Measurements from ENCODE around the gene DOCK7.
"Not testable (repeated sequence)": the region's sequence is repeated elsewhere in the genome, so short reads cannot be mapped to it uniquely, and the experiment has no call there.

The DOCK7 gene, protein sequence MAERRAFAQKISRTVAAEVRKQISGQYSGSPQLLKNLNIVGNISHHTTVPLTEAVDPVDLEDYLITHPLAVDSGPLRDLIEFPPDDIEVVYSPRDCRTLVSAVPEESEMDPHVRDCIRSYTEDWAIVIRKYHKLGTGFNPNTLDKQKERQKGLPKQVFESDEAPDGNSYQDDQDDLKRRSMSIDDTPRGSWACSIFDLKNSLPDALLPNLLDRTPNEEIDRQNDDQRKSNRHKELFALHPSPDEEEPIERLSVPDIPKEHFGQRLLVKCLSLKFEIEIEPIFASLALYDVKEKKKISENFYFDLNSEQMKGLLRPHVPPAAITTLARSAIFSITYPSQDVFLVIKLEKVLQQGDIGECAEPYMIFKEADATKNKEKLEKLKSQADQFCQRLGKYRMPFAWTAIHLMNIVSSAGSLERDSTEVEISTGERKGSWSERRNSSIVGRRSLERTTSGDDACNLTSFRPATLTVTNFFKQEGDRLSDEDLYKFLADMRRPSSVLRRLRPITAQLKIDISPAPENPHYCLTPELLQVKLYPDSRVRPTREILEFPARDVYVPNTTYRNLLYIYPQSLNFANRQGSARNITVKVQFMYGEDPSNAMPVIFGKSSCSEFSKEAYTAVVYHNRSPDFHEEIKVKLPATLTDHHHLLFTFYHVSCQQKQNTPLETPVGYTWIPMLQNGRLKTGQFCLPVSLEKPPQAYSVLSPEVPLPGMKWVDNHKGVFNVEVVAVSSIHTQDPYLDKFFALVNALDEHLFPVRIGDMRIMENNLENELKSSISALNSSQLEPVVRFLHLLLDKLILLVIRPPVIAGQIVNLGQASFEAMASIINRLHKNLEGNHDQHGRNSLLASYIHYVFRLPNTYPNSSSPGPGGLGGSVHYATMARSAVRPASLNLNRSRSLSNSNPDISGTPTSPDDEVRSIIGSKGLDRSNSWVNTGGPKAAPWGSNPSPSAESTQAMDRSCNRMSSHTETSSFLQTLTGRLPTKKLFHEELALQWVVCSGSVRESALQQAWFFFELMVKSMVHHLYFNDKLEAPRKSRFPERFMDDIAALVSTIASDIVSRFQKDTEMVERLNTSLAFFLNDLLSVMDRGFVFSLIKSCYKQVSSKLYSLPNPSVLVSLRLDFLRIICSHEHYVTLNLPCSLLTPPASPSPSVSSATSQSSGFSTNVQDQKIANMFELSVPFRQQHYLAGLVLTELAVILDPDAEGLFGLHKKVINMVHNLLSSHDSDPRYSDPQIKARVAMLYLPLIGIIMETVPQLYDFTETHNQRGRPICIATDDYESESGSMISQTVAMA (N-terminal part only)

GRCh38 chr1:62687903-62688686 lies at the start of gene DOCK7:
DOCK7 (minus strand) TSS chr1:62688386; CDS start chr1:62688264, 122 bp downstream.
- peak; percentile 18 for DNase-seq

GRCh38 chr1:62735491-62736171 lies 47.4 kb upstream of the DOCK7 start:
- DNase-seq = no peak

DNA sequence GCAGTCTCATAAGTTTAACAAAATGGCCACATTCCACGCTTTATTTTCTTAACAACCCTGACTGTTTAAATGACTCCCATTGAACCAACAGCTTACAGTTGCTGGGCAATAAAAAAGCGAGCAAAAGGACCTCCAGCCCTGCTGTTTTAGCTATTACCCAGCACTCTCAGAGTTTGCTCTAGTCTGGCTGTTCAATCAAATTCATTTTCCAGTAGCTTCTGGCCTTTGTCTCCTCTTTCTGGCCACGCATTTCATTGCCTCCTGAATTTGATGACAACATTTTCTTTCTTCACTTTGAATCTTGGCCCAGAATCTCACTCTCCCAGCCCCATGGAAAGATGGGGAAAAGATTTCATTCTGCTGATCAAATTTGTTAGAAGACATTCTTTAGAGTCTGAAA lies 44.1 kb upstream of the DOCK7 start:
- no peak for DNase-seq

GRCh38 chr1:62728963-62729362 lies 40.8 kb upstream of the DOCK7 start:
- no peak for DNase-seq

GRCh38 chr1:62727656-62728407 lies 39.6 kb upstream of the DOCK7 start:
- DNase-seq = no peak

GRCh38 chr1:62726011-62726442 lies 37.8 kb upstream of the DOCK7 start:
- DNase-seq = no peak

- no peak for DNase-seq
Measured at GRCh38 chr1:62725255-62725654, 37.1 kb upstream of the DOCK7 start.

DNA sequence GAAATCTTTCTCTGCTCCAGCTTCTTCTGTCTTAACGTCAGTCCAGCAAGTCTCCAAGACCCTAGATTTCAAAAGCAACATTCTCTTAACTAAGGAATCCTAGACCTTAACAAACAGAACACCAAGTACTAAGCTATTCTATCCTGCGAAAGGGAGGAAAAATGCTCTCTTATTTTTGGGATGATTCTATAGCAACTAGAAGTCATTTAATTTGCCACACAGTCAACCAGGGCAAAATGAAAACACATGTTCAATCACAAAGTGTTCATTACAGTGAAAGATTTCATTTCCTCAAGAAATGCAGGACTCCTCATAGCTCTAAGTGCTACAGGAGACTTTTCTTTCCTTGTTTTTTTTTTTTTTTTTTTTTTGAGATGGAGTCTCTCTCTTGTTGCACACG lies 36.2 kb upstream of the DOCK7 start:
- no peak for DNase-seq

GRCh38 chr1:62723883-62724282 lies 35.7 kb upstream of the DOCK7 start:
- no peak for DNase-seq

- no peak for DNase-seq
Measured at GRCh38 chr1:62722796-62723195, 34.6 kb upstream of the DOCK7 start.

DNA sequence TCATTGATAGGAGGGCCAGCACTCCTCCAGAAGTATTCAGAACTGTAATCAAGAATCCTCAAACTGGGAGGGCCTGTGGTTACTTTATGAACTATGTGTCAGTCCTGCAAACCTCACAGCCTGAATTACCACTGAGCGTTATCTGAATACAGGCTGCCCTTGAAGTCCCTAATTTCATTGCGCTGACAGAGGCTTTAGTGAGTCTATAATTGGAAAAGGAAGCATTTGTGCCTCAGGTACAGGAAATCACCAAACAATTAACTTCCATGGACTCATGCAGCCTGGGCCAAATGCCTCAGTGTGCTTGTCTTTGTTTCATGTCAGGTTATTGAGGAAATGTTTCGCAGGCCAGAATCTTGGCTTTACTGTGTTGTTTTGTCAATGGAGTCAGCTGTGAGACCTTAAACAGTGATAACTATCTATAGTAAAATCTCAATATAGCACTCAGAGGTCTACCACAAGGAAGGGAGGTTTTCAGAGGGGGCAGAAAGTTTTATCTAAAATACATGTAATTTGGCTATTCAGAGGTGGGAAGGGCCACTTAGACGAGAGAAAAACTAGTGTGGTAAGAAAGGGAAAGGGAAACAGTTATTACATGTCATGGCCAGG lies 32.9 kb upstream of the DOCK7 start:
- no peak for DNase-seq

- not testable (repeated sequence) for DNase-seq
Measured at GRCh38 chr1:62718400-62718799, 30.2 kb upstream of the DOCK7 start.

DNA sequence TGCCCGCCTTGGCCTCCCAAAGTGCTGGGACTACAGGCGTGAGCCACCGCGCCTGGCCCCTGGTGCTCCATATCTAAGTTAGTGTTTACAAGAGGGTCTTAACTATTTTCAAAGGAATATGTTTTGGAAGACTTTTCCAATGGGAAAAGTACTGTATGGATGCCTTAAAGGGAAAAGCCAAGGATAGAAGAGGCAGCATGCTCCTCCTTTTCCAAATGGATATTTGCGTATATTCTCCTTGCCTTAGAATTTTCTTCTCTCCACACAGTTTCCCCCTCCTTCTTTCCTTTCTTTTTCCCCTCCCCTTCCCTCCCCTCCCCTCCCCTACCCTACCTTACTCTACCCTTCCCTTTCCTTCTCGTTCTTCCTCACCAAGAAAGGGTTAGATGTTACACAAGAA lies 29.3 kb upstream of the DOCK7 start:
- DNase-seq = no peak

DNA sequence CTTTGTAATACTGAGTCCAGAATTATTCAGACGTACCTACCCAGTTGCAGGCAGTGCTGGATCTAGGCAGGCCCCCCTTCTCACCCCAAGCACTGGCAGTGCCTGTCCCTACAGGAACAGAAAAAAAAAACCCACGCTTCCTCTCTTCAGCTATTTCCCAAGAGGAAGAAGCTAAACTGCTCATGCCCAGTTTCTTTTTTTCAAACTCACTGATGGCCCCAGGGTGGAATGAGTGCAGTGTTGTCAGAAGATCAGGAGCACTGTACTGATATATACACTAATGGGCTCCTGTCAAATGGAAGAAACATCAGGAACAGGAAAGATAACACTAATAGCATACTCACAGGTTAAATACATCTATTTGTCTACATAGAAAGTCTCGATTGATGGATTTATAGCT lies 28.2 kb upstream of the DOCK7 start:
- DNase-seq = no peak

- DNase-seq = no peak
Measured at GRCh38 chr1:62712336-62713243, 24.4 kb upstream of the DOCK7 start.

GRCh38 chr1:62707744-62708120 lies 19.5 kb upstream of the DOCK7 start:
- no peak for DNase-seq

GRCh38 chr1:62706985-62707743 lies 19.0 kb upstream of the DOCK7 start:
- no peak for DNase-seq

- not testable (repeated sequence) for DNase-seq
Measured at GRCh38 chr1:62698161-62698560, 10.0 kb upstream of the DOCK7 start.
